Endothelial cell (in vitro differentiated cells): ENCODE measurements around the gene RPTOR. TPM values are rescaled to one million over a fixed set of nuclear protein-coding genes. Genes with fewer than 3 reads are reported as not detected.

Experiments used
- DNase-seq: peaks from one replicate; pipeline ENCODE4 v3.0.0; 2021; ENCODE audit warnings: low spot score
- H3K27ac Mint-ChIP-seq: one replicate; pipeline ENCODE4 v1.8.0; 2021; ENCODE audit warnings: mixed read lengths, inconsistent platforms; ENCODE audit not compliant: unreplicated experiment
- H3K27me3 Mint-ChIP-seq: one replicate; pipeline ENCODE4 v1.8.0; 2021; ENCODE audit warnings: mild to moderate bottlenecking, moderate library complexity, mixed read lengths, inconsistent platforms; ENCODE audit not compliant: unreplicated experiment
- H3K36me3 Mint-ChIP-seq: one replicate; pipeline ENCODE4 v1.8.0; 2021; ENCODE audit warnings: mild to moderate bottlenecking, low read depth, mixed read lengths, inconsistent platforms; ENCODE audit not compliant: unreplicated experiment
- H3K4me1 Mint-ChIP-seq: one replicate; pipeline ENCODE4 v1.8.0; 2021; ENCODE audit warnings: mild to moderate bottlenecking, mixed read lengths, inconsistent platforms; ENCODE audit not compliant: unreplicated experiment
- H3K4me3 Mint-ChIP-seq: one replicate; pipeline ENCODE4 v1.8.0; 2021; ENCODE audit warnings: mild to moderate bottlenecking, mixed read lengths, inconsistent platforms; ENCODE audit not compliant: unreplicated experiment
- H3K9me3 Mint-ChIP-seq: one replicate; pipeline ENCODE4 v1.8.0; 2021; ENCODE audit warnings: mixed read lengths, inconsistent platforms; ENCODE audit not compliant: unreplicated experiment
- CTCF ChIP-seq: fragments of 200-600 bp; sonication (generic); IDR thresholded peaks from one replicate; pipeline ENCODE4 v1.5.0; 2021; ENCODE audit warnings: antibody characterized with exemption; ENCODE audit not compliant: unreplicated experiment
- total RNA-seq: library from RNA; stranded (reverse); fragmentation: NEBNext Ultra II Directional; extraction: Animal tissue kit (Norgen Biotek cat#: 25700); gene quantifications from one replicate; pipeline ENCODE4 v1.2.1, GENCODE V29; 2021; ENCODE audit not compliant: unreplicated experiment

Gene RPTOR
- total RNA-seq, 1 donor from 2014 or later, result 36.7 TPM

DNA sequence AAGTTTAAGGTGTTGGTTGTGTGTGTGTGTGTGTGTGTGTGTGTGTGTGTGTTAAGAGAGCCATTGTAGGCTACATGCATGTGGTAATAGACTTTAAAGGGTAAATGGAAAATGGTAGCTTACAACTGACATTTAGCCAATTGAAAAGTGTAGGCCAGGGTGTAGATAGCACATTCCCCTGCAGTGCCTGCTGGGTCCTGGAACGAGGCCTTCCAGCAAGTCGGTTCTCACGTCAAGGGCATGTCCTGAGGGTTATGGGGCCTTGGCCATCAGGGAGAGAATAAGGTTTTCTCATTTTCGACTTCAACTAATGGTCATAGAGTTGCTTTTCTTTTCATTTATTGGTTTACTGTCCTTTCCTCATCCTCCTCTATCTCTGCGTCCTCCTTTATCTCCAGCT lies 65.1 kb downstream of the RPTOR start:
- Mint-ChIP-seq H3K27me3 (peaks cover 3% of the 10 kb centered on the region), H3K9me3 (no peaks in the 10 kb centered on the region), H3K4me1 (peaks cover 13% of the 10 kb centered on the region), H3K27ac (no peak overlapping the region), H3K4me3 (no peak overlapping the region), H3K36me3 (no peaks in the 10 kb centered on the region)
- TF ChIP-seq CTCF, result no peak
- no peak for DNase-seq

GRCh38 chr17:80611816-80612215 lies 67.2 kb downstream of the RPTOR start:
- Mint-ChIP-seq H3K36me3 (no peaks in the 10 kb centered on the region), H3K4me1 (peaks cover 26% of the 10 kb centered on the region), H3K27ac (no peak overlapping the region), H3K9me3 (no peaks in the 10 kb centered on the region), H3K4me3 (no peak overlapping the region), H3K27me3 (peaks cover 3% of the 10 kb centered on the region)
- no peak for TF ChIP-seq CTCF
- no peak for DNase-seq

DNA sequence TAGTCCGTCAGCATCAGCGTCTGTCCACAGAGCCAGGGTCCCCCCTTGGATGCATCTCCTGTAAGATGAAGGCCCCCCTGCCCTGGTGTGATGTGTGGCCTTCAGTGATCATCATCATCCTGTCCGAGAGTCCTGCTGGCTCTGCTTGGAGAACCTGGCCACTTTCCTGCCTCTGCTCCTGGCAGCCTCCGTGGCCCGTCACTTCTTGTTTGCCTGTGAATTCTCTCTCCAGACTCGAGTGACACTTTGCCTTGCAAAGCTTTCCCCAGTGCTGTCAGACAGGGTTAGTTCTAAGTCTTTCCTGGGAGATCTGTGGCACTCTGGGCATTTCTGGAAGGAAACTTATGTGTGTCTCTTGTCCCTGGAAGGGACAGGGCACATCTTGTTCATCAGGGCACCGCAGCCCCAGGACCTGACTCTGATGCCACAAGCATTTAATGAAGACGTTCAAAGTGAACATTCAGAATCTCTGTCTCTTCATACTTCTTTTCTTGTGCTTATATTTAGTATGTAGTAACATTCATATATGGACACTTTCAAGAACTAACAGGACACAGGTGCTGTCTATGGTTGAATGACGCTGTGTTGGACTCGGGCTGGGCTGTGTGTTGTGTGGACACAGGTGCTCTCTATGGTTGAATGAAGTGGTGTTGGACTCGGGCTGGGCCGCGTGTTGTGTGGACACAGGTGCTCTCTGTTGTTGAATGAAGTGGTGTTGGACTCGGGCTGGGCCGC lies 68.5 kb downstream of the RPTOR start:
- peaks cover 26% of the 10 kb centered on the region for H3K4me1 Mint-ChIP-seq
- no peak for TF ChIP-seq CTCF
- H3K9me3 Mint-ChIP-seq, result no peaks in the 10 kb centered on the region
- no peak for DNase-seq
- H3K27me3 Mint-ChIP-seq, result peaks cover 3% of the 10 kb centered on the region
- no peaks in the 10 kb centered on the region for H3K36me3 Mint-ChIP-seq
- H3K27ac Mint-ChIP-seq, result no peak overlapping the region
- no peak overlapping the region for H3K4me3 Mint-ChIP-seq

DNA sequence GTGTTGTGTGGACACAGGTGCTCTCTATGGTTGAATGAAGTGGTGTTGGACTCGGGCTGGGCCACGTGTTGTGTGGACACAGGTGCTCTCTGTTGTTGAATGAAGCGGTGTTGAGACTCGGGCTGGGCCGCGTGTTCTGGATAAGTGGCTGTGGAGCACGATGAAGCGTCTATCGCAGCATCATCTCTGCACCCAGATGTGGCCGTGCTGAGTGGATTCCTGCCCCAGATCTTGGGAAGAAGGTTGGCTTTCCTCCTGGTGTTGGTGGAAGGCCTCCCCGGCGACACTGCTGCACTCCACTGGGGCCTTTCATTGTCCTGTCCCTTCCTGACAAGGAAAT lies 69.1 kb downstream of the RPTOR start:
- Mint-ChIP-seq H3K27ac (no peak overlapping the region), H3K4me1 (peaks cover 25% of the 10 kb centered on the region), H3K9me3 (no peaks in the 10 kb centered on the region), H3K27me3 (peaks cover 3% of the 10 kb centered on the region), H3K4me3 (no peak overlapping the region), H3K36me3 (no peaks in the 10 kb centered on the region)
- no peak for TF ChIP-seq CTCF
- DNase-seq, result no peak

GRCh38 chr17:80614332-80615047 lies 69.9 kb downstream of the RPTOR start:
- H3K4me3 Mint-ChIP-seq, result no peak overlapping the region
- H3K36me3 Mint-ChIP-seq, result no peaks in the 10 kb centered on the region
- no peak for TF ChIP-seq CTCF
- H3K27ac Mint-ChIP-seq, result no peak overlapping the region
- no peak for DNase-seq
- no peaks in the 10 kb centered on the region for H3K9me3 Mint-ChIP-seq
- peaks cover 23% of the 10 kb centered on the region for H3K4me1 Mint-ChIP-seq
- H3K27me3 Mint-ChIP-seq, result peaks cover 1% of the 10 kb centered on the region
